ENCODE results near the gene FRMD7.

GRCh38 chrX:132063334-132063733 is 64.5 kb downstream of the FRMD7 start:
- TF ChIP-seq CTCF (IDR thresholded peaks at IDR 0.05) (no peak), POLR2A (IDR thresholded peaks at IDR 0.05) (no peak), EP300 (IDR thresholded peaks at IDR 0.05) (no peak)

Data from ovary (tissue), 3 donors.